HG02970 (cell line): ENCODE results near the gene KCNA4.
"Not testable (repeated sequence)": the region's sequence is repeated elsewhere in the genome, so short reads cannot be mapped to it uniquely, and the experiment has no call there.

ENCODE experiments used
- ATAC-seq: cut with Tn5 transposase; IDR thresholded peaks from one replicate; pipeline ENCODE4 v1.9.1; 2021; ENCODE audit warnings: mild to moderate bottlenecking, moderate library complexity, moderate number of reproducible peaks; ENCODE audit not compliant: unreplicated experiment, low FRiP score

The KCNA4 gene

GRCh38 chr11:30016588-30017363 lies at the start of gene KCNA4:
KCNA4 (minus strand) TSS chr11:30017030; CDS start chr11:30012678, 4,352 bp downstream.
- no peak for ATAC-seq

GRCh38 chr11:30062103-30062502 lies 45.3 kb upstream of the KCNA4 start:
- no peak for ATAC-seq

GRCh38 chr11:30059172-30059815 lies 42.5 kb upstream of the KCNA4 start:
- no peak for ATAC-seq

- ATAC-seq, result no peak
Measured at GRCh38 chr11:30049214-30049613, 32.4 kb upstream of the KCNA4 start.

GRCh38 chr11:30046578-30046945 lies 29.7 kb upstream of the KCNA4 start:
- ATAC-seq, result no peak

GRCh38 chr11:30045921-30046577 lies 29.2 kb upstream of the KCNA4 start:
- no peak for ATAC-seq

GRCh38 chr11:30045144-30045543 lies 28.3 kb upstream of the KCNA4 start:
- ATAC-seq, result no peak

- no peak for ATAC-seq
Measured at GRCh38 chr11:30041171-30041570, 24.3 kb upstream of the KCNA4 start.

GRCh38 chr11:30034746-30035145 lies 17.9 kb upstream of the KCNA4 start:
- ATAC-seq, result not testable (repeated sequence)

- ATAC-seq, result not testable (repeated sequence)
Measured at GRCh38 chr11:30034166-30034565, 17.3 kb upstream of the KCNA4 start.

- ATAC-seq, result no peak
Measured at GRCh38 chr11:30025396-30026139, 8.7 kb upstream of the KCNA4 start.

- no peak for ATAC-seq
Measured at GRCh38 chr11:30023074-30023473, 6.2 kb upstream of the KCNA4 start.

- no peak for ATAC-seq
Measured at GRCh38 chr11:30019481-30019880, 2.7 kb upstream of the KCNA4 start.

- no peak for ATAC-seq
Measured at GRCh38 chr11:30018495-30018894, 1.7 kb upstream of the KCNA4 start.

GRCh38 chr11:30017445-30017895 lies 640 bp upstream of the KCNA4 start:
- no peak for ATAC-seq

- no peak for ATAC-seq
Measured at GRCh38 chr11:30015725-30016412, 961 bp downstream of the KCNA4 start.

- no peak for ATAC-seq
Measured at GRCh38 chr11:30012346-30012745, 4.5 kb downstream of the KCNA4 start.

GRCh38 chr11:30009060-30009459 lies 7.8 kb downstream of the KCNA4 start:
- no peak for ATAC-seq

- no peak for ATAC-seq
Measured at GRCh38 chr11:30006876-30007275, 10.0 kb downstream of the KCNA4 start.

- ATAC-seq, result no peak
Measured at GRCh38 chr11:30002157-30002785, 14.6 kb downstream of the KCNA4 start.
